ENCODE results near the gene SPACA9. TPM values are rescaled to one million over a fixed set of nuclear protein-coding genes. Genes with fewer than 3 reads are reported as not detected.

Gene SPACA9
- total and polyA plus RNA-seq, 2 experiments from 2014 or later, result 1.1 to 1.5 TPM

GRCh38 chr9:132919614-132920268 is 41.0 kb downstream of the SPACA9 start (continued):
- TF ChIP-seq EZH2 (IDR thresholded peaks at IDR 0.05; ENCODE audit: low read depth, unreplicated experiment), result no peak
- no peak for TF ChIP-seq STAT1 (IDR thresholded peaks at IDR 0.05; ENCODE audit: unreplicated experiment)
- TF ChIP-seq ZNF331 (CRISPR knock-in tag; IDR thresholded peaks at IDR 0.05; ENCODE audit: low read depth), result no peak
- TF ChIP-seq NANOG (IDR thresholded peaks at IDR 0.05; ENCODE audit: borderline replicate concordance), result no peak
- no peak for TF ChIP-seq JUNB (IDR thresholded peaks at IDR 0.05; ENCODE audit: unreplicated experiment)
- TF ChIP-seq CREB1 (CRISPR knock-in tag; IDR thresholded peaks at IDR 0.05; ENCODE audit: low read depth), result no peak
- no peak for TF ChIP-seq EZH2phosphoT487 (IDR thresholded peaks at IDR 0.05; ENCODE audit: unreplicated experiment)
- no peak for TF ChIP-seq REST (IDR thresholded peaks at IDR 0.05; ENCODE audit: unreplicated experiment)
- no peak for TF ChIP-seq CTCF (conservative IDR thresholded peaks at IDR 0.05; ENCODE audit: low read depth in 2 of 2)
- TF ChIP-seq, protein P1, sequence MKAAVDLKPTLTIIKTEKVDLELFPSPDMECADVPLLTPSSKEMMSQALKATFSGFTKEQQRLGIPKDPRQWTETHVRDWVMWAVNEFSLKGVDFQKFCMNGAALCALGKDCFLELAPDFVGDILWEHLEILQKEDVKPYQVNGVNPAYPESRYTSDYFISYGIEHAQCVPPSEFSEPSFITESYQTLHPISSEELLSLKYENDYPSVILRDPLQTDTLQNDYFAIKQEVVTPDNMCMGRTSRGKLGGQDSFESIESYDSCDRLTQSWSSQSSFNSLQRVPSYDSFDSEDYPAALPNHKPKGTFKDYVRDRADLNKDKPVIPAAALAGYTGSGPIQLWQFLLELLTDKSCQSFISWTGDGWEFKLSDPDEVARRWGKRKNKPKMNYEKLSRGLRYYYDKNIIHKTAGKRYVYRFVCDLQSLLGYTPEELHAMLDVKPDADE (IDR thresholded peaks at IDR 0.05), result no peak
- TF ChIP-seq ZNF114 (CRISPR knock-in tag; IDR thresholded peaks at IDR 0.05), result no peak
- no peak for TF ChIP-seq POLR2AphosphoS5 (IDR thresholded peaks at IDR 0.05; ENCODE audit: low read depth)

GRCh38 chr9:132923346-132923902 is 44.7 kb downstream of the SPACA9 start:
- Mint-ChIP-seq H3K27me3 (ENCODE audit: insufficient read depth, low read depth, poor library complexity) (no peaks in the 10 kb centered on the region), H3K27ac (no peak overlapping the region), H3K4me3 (no peak overlapping the region), H3K36me3 (ENCODE audit: low read depth) (peaks cover 41% of the 10 kb centered on the region), H3K9me3 (no peaks in the 10 kb centered on the region), H3K4me1 (no peaks in the 10 kb centered on the region)
- Histone ChIP-seq H3K9me2 (ENCODE audit: insufficient read depth) (no peaks in the 10 kb centered on the region), H3F3A (replicated peaks; ENCODE audit: low read depth) (no peaks in the 10 kb centered on the region), H3K4me3 (no peak overlapping the region), H3K27ac (ENCODE audit: low read depth) (no peak overlapping the region), H3K27me3 (ENCODE audit: insufficient read depth) (no peaks in the 10 kb centered on the region), H3K36me3 (ENCODE audit: insufficient read depth) (peaks cover 37% of the 10 kb centered on the region), H3K79me2 (replicated peaks; ENCODE audit: insufficient read depth) (no peaks in the 10 kb centered on the region), H3K4me2 (no peak overlapping the region), H4K20me1 (replicated peaks; ENCODE audit: insufficient read depth) (peaks cover 4% of the 10 kb centered on the region), H3K4me1 (ENCODE audit: insufficient read depth) (no peaks in the 10 kb centered on the region), H2AFZ (no peak overlapping the region)
- ATAC-seq (no peak), DNase-seq (ENCODE audit: low spot score) (no peak)
- no peak for TF ChIP-seq EZH2 (IDR thresholded peaks at IDR 0.05; ENCODE audit: low read depth, unreplicated experiment)
- no peak for TF ChIP-seq STAT1 (IDR thresholded peaks at IDR 0.05; ENCODE audit: unreplicated experiment)
- TF ChIP-seq CTCF (conservative IDR thresholded peaks at IDR 0.05; ENCODE audit: low read depth in 2 of 2), result no peak
- TF ChIP-seq REST (IDR thresholded peaks at IDR 0.05; ENCODE audit: unreplicated experiment), result no peak
- TF ChIP-seq POLR2AphosphoS5 (IDR thresholded peaks at IDR 0.05; ENCODE audit: low read depth), result no peak
- no peak for TF ChIP-seq EZH2phosphoT487 (IDR thresholded peaks at IDR 0.05; ENCODE audit: unreplicated experiment)
- no peak for TF ChIP-seq JUNB (IDR thresholded peaks at IDR 0.05; ENCODE audit: unreplicated experiment)
- no peak for TF ChIP-seq ZNF331 (CRISPR knock-in tag; IDR thresholded peaks at IDR 0.05; ENCODE audit: low read depth)

Data from GM23338 (cell line).